Measurements from ENCODE around the gene TEDC2. TPM values are rescaled to one million over a fixed set of nuclear protein-coding genes. Genes with fewer than 3 reads are reported as not detected.

Gene TEDC2
- total RNA-seq, 4 donors from 2014 or later, result 1.3 to 2.5 (median 1.8) TPM; not detected in 1

DNA sequence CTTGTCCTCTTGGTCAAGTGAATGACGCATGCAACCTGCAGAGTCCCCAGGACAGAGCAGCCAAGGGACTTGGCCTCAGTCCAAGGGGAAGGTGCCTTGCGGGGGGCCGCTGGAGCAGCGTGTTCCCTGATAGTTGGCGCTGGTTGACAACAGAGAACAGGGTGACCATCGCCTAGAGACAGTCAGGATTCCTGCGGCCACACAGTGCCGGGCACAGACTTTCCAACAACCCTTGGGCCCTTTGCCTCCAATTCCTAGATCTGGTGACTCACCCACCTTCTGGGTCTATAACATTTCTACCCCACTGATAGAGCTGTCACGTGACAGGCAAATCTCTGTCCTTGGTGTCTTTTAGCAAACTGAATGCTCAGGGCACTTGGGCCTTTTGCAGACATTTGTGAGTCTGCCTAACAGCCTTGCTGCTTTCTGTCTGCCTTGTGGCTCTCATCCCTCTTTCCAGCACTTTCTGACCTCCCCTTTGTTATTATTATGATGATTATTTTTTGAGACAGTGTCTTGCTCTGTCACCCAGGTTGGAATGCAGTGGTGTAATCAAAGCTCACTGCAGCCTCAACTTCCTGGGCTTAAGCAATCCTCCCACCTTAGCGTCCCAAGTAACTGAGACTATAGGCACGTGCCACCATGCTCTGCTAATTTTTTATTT lies 11.9 kb upstream of the TEDC2 start:
- H3K36me3 ChIP-seq, result peaks cover 0 to 88% (median 0%) of the 10 kb centered on the region in 3 donors
- no peaks in the 10 kb centered on the region for H3K4me1 ChIP-seq
- no peak overlapping the region for H3K27ac ChIP-seq
- H3K4me3 ChIP-seq, result no peak overlapping the region
- no peak for DNase-seq (ENCODE audit: low spot score in 2 of 2)
- WGBS, 2 donors, result 93 to 95% methylated on average over 11 of the region's 11 CpGs
- no peaks in the 10 kb centered on the region for H3K27me3 ChIP-seq
- no peaks in the 10 kb centered on the region for H3K9me3 ChIP-seq
- TF ChIP-seq, protein P1, sequence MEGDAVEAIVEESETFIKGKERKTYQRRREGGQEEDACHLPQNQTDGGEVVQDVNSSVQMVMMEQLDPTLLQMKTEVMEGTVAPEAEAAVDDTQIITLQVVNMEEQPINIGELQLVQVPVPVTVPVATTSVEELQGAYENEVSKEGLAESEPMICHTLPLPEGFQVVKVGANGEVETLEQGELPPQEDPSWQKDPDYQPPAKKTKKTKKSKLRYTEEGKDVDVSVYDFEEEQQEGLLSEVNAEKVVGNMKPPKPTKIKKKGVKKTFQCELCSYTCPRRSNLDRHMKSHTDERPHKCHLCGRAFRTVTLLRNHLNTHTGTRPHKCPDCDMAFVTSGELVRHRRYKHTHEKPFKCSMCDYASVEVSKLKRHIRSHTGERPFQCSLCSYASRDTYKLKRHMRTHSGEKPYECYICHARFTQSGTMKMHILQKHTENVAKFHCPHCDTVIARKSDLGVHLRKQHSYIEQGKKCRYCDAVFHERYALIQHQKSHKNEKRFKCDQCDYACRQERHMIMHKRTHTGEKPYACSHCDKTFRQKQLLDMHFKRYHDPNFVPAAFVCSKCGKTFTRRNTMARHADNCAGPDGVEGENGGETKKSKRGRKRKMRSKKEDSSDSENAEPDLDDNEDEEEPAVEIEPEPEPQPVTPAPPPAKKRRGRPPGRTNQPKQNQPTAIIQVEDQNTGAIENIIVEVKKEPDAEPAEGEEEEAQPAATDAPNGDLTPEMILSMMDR (IDR thresholded peaks at IDR 0.05), result no peak
- TF ChIP-seq POLR2A (IDR thresholded peaks at IDR 0.05) (no peak), EP300 (IDR thresholded peaks at IDR 0.05) (no peak)

DNA sequence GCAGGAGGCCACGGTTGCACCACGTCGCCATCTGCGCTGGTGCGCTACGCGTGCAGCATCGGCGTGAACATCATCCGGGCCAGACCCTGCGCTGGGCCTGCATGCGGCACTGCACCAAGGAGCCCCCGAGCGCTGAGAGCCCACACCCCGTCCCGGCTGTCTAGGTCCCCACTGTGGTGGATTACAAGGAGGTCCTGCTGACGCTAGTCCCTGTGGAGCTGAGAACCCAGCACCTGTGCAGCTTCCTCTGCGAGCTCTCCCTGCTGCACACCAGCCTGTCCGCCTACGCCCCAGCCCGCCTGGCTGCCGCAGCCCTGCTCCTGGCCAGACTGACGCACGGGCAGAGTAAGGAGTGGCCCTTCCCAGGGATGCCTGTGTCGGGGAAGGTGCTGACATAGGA lies 10.8 kb upstream of the TEDC2 start:
- Histone ChIP-seq H3K4me1 (peaks cover 0 to under 1% (median 0%) of the 10 kb centered on the region in 4 donors), H3K27me3 (no peaks in the 10 kb centered on the region), H3K27ac (no peak overlapping the region), H3K9me3 (no peaks in the 10 kb centered on the region), H3K36me3 (peaks cover 0 to 92% (median 0%) of the 10 kb centered on the region in 3 donors), H3K4me3 (no peak overlapping the region)
- DNase-seq (ENCODE audit: low spot score in 2 of 2), result no peak
- TF ChIP-seq POLR2A (IDR thresholded peaks at IDR 0.05) (no peak), EP300 (IDR thresholded peaks at IDR 0.05) (no peak)
- TF ChIP-seq, protein P1 (IDR thresholded peaks at IDR 0.05), result no peak
- 95 to 97% methylated on average over 14 to 20 of the region's 25 CpGs for WGBS, 2 donors

DNA sequence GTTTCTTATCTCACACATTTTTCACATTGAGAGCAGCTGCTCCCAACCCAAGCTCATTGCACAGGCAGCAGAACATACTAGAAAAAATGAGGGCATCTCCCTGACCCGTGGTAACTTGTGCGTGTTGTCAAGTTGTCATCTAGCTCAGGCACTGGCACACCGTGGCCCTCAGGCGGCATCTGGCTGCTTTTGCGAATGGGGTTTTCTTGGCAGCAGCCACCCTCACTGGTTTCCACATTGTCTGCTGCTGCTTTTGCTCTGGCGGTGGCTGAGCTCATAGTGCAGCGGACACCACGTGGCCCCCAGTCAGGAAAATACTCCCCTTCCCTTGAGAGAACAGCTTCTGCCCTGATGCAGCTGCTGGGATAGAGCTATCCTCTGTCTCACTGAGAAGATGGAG lies 9.4 kb upstream of the TEDC2 start:
- Histone ChIP-seq H3K4me3 (no peak overlapping the region), H3K27me3 (no peaks in the 10 kb centered on the region), H3K4me1 (peaks cover 0 to 7% (median 0%) of the 10 kb centered on the region in 4 donors), H3K36me3 (peaks cover 0 to 83% (median 0%) of the 10 kb centered on the region in 3 donors), H3K9me3 (no peaks in the 10 kb centered on the region), H3K27ac (no peak overlapping the region)
- 90 to 96% methylated on average over 6 to 8 of the region's 8 CpGs for WGBS, 2 donors
- TF ChIP-seq POLR2A (IDR thresholded peaks at IDR 0.05) (no peak), EP300 (IDR thresholded peaks at IDR 0.05) (no peak)
- DNase-seq (ENCODE audit: low spot score in 2 of 2), result no peak

DNA sequence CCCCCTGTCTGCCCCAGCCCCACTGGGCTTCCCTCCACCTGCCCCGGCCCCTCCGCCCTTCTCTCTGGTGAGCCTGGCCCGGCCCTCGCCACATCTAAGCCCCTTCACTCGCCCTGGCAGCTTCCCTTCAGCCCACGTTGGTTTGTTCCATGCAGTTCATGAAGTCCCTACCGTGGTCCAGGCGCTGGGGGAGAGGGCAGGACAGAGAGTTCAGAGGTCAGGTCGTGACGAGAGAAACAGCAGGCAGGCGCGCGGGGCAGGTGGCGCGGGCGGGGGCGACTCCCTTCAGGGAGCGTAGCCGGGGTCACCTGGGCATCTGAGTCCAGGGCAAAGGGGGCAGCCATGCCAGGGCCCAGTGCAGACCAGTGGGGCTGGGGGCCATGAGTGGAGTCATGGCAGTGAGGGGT lies 8.9 kb upstream of the TEDC2 start:
- 90 to 92% methylated on average over 19 of the region's 19 CpGs for WGBS, 2 donors
- TF ChIP-seq, protein P1 (IDR thresholded peaks at IDR 0.05), result no peak
- TF ChIP-seq POLR2A (IDR thresholded peaks at IDR 0.05), result no peak
- no peak for TF ChIP-seq EP300 (IDR thresholded peaks at IDR 0.05)
- Histone ChIP-seq H3K9me3 (no peaks in the 10 kb centered on the region), H3K4me3 (no peak overlapping the region), H3K27ac (no peak overlapping the region), H3K27me3 (no peaks in the 10 kb centered on the region), H3K4me1 (peaks cover 0 to 7% (median 0%) of the 10 kb centered on the region in 4 donors), H3K36me3 (peaks cover 0 to 83% (median 0%) of the 10 kb centered on the region in 3 donors)
- DNase-seq (ENCODE audit: low spot score in 2 of 2), result no peak

DNA sequence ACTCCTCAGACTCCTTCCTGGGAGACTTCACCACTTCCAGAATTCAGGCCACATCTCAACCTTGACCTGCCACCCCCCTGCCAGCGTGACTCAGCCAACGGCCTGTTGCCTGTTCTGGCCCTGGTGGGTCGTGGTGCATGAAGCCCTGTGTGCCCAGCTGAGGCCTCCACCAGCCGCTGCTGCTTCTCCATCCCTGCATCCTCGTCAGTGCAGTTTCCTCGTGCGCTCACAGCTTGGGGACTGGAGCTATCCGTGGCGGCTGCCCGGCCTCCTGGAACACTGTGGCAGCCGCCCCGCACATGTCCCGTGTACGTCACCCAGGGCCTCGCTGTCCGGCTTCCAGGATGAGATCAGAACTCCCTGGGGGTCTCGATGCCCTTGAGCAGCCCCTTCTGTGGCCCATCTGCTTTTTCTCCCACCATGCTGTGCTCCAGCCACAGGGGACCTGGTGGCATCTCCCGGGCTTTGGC lies 8.0 kb upstream of the TEDC2 start:
- TF ChIP-seq EP300 (IDR thresholded peaks at IDR 0.05) (no peak), POLR2A (IDR thresholded peaks at IDR 0.05) (no peak)
- TF ChIP-seq, protein P1 (IDR thresholded peaks at IDR 0.05), result no peak
- H3K4me1 ChIP-seq, result peaks cover 0 to 7% (median 0%) of the 10 kb centered on the region in 4 donors

More for the DNA sequence above, 8.0 kb upstream of the TEDC2 start:
- no peaks in the 10 kb centered on the region for H3K9me3 ChIP-seq
- WGBS, 2 donors, result 84 to 88% methylated on average over 16 to 18 of the region's 18 CpGs
- H3K4me3 ChIP-seq, result no peak overlapping the region
- H3K27me3 ChIP-seq, result no peaks in the 10 kb centered on the region
- DNase-seq (ENCODE audit: low spot score in 2 of 2), result no peak
- no peak overlapping the region for H3K27ac ChIP-seq
- peaks cover 0 to 83% (median 0%) of the 10 kb centered on the region in 3 donors for H3K36me3 ChIP-seq
